Measurements from ENCODE around the gene GLIPR1L2.

DNA sequence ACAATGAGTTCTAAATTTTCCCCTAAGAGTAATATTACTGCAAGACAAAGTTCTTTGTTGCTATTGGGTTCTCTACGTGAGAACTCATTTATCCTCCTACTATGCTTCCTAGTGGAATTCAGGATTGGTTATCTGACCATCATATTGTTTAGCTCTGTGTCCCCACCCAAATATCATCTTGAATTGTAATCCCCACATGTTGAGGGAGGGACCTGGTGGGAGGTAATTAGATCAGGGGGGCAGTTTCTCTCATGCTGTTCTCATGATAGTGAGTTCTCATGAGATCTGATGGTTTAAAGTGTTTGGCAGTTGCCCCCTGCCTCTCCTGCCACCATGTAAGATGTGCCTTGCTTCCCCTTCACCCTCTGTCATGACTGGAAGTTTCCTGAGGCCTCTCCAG lies 36.6 kb downstream of the GLIPR1L2 start:
- TF ChIP-seq PPARA (CRISPR knock-in tag; IDR thresholded peaks at IDR 0.05; ENCODE audit: borderline replicate concordance) (no peak), ZFP30 (CRISPR knock-in tag; IDR thresholded peaks at IDR 0.05) (no peak), GLIS3 (CRISPR knock-in tag; IDR thresholded peaks at IDR 0.05) (no peak), RARB (CRISPR knock-in tag; IDR thresholded peaks at IDR 0.05) (no peak), ZC3H10 (CRISPR knock-in tag; IDR thresholded peaks at IDR 0.05) (no peak), TCF4 (CRISPR knock-in tag; IDR thresholded peaks at IDR 0.05; ENCODE audit: borderline replicate concordance) (no peak), ARNTL (CRISPR knock-in tag; IDR thresholded peaks at IDR 0.05; ENCODE audit: borderline replicate concordance, low read depth) (no peak)
- TF ChIP-seq, protein P1, sequence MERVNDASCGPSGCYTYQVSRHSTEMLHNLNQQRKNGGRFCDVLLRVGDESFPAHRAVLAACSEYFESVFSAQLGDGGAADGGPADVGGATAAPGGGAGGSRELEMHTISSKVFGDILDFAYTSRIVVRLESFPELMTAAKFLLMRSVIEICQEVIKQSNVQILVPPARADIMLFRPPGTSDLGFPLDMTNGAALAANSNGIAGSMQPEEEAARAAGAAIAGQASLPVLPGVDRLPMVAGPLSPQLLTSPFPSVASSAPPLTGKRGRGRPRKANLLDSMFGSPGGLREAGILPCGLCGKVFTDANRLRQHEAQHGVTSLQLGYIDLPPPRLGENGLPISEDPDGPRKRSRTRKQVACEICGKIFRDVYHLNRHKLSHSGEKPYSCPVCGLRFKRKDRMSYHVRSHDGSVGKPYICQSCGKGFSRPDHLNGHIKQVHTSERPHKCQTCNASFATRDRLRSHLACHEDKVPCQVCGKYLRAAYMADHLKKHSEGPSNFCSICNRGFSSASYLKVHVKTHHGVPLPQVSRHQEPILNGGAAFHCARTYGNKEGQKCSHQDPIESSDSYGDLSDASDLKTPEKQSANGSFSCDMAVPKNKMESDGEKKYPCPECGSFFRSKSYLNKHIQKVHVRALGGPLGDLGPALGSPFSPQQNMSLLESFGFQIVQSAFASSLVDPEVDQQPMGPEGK (CRISPR knock-in tag; IDR thresholded peaks at IDR 0.05; ENCODE audit: borderline replicate concordance): no peak
- TF ChIP-seq, protein P2, sequence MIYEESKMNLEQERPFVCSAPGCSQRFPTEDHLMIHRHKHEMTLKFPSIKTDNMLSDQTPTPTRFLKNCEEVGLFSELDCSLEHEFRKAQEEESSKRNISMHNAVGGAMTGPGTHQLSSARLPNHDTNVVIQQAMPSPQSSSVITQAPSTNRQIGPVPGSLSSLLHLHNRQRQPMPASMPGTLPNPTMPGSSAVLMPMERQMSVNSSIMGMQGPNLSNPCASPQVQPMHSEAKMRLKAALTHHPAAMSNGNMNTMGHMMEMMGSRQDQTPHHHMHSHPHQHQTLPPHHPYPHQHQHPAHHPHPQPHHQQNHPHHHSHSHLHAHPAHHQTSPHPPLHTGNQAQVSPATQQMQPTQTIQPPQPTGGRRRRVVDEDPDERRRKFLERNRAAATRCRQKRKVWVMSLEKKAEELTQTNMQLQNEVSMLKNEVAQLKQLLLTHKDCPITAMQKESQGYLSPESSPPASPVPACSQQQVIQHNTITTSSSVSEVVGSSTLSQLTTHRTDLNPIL (CRISPR knock-in tag; IDR thresholded peaks at IDR 0.05; ENCODE audit: low read depth): no peak

Measured in SK-N-SH treated with all-trans-retinoic acid at 6 μM for 48 hours (cell line).